Measurements from ENCODE around the gene LRRIQ4.

The LRRIQ4 gene

GRCh38 chr3:169855514-169855913, 42.8 kb downstream of the LRRIQ4 start:
- H3K36me3 ChIP-seq (ENCODE audit: control insufficient read depth in 1 of 2, insufficient read depth in 2 of 2, low read length in 2 of 2), result no peaks in the 10 kb centered on the region
- no peak overlapping the region for H2BK120ac ChIP-seq (ENCODE audit: insufficient read depth, low read length, poor library complexity)
- no peak overlapping the region for H3K4me3 ChIP-seq (ENCODE audit: low read depth, low read length)
- H3K18ac ChIP-seq (ENCODE audit: low read length), result no peak overlapping the region
- H2BK12ac ChIP-seq (ENCODE audit: low read length), result no peak overlapping the region
- H2AK5ac ChIP-seq (ENCODE audit: low read length), result no peak overlapping the region
- no CpG with 5 or more reads among the region's 3 CpGs for WGBS (ENCODE audit: extremely low coverage, insufficient coverage, insufficient read length)
- no peak overlapping the region for H3K14ac ChIP-seq (ENCODE audit: low read length)
- H2BK5ac ChIP-seq (ENCODE audit: low read depth, low read length, poor library complexity), result no peak overlapping the region
- H3K23ac ChIP-seq (ENCODE audit: low read length), result no peak overlapping the region
- no peaks in the 10 kb centered on the region for H3K79me1 ChIP-seq (ENCODE audit: low read length)
- H3K9me3 ChIP-seq (ENCODE audit: insufficient read depth, low read depth, low read length), result no peaks in the 10 kb centered on the region
- H3K9ac ChIP-seq (ENCODE audit: low read length), result no peak overlapping the region
- H3K4me1 ChIP-seq (ENCODE audit: control insufficient read depth in 1 of 2, insufficient read depth in 2 of 2, low read length in 2 of 2), result no peaks in the 10 kb centered on the region
- no peak overlapping the region for H4K91ac ChIP-seq (ENCODE audit: low read depth, low read length)
- no peak overlapping the region for H4K12ac ChIP-seq (ENCODE audit: low read depth, low read length)
- no peak overlapping the region for H2AFZ ChIP-seq (ENCODE audit: insufficient read depth, low read length, poor library complexity)
- no peak overlapping the region for H4K8ac ChIP-seq (ENCODE audit: low read depth, low read length)
- H3K27ac ChIP-seq (ENCODE audit: low read depth, low read length), result no peak overlapping the region
- no peak overlapping the region for H3K4ac ChIP-seq (ENCODE audit: low read depth, low read length)
- H3K4me2 ChIP-seq (ENCODE audit: low read length), result no peak overlapping the region
- no peaks in the 10 kb centered on the region for H3K79me2 ChIP-seq (ENCODE audit: control insufficient read depth, insufficient read depth, low read length, poor library complexity)
- no peaks in the 10 kb centered on the region for H3K27me3 ChIP-seq (ENCODE audit: insufficient read depth, low read length)
- DNase-seq, result no peak

- Histone ChIP-seq H2AK5ac (ENCODE audit: low read length) (no peak overlapping the region), H3K23ac (ENCODE audit: low read length) (no peak overlapping the region), H3K27ac (ENCODE audit: low read depth, low read length) (no peak overlapping the region), H4K8ac (ENCODE audit: low read depth, low read length) (no peak overlapping the region), H3K27me3 (ENCODE audit: insufficient read depth, low read length) (no peaks in the 10 kb centered on the region), H3K9me3 (ENCODE audit: insufficient read depth, low read depth, low read length) (no peaks in the 10 kb centered on the region), H3K36me3 (ENCODE audit: control insufficient read depth in 1 of 2, insufficient read depth in 2 of 2, low read length in 2 of 2) (no peaks in the 10 kb centered on the region), H4K91ac (ENCODE audit: low read depth, low read length) (no peak overlapping the region), H2BK120ac (ENCODE audit: insufficient read depth, low read length, poor library complexity) (no peak overlapping the region), H3K4ac (ENCODE audit: low read depth, low read length) (no peak overlapping the region), H3K79me2 (ENCODE audit: control insufficient read depth, insufficient read depth, low read length, poor library complexity) (no peaks in the 10 kb centered on the region), H3K18ac (ENCODE audit: low read length) (no peak overlapping the region), H3K9ac (ENCODE audit: low read length) (no peak overlapping the region), H2BK12ac (ENCODE audit: low read length) (no peak overlapping the region), H3K79me1 (ENCODE audit: low read length) (no peaks in the 10 kb centered on the region), H3K4me1 (ENCODE audit: control insufficient read depth in 1 of 2, insufficient read depth in 2 of 2, low read length in 2 of 2) (no peaks in the 10 kb centered on the region), H3K4me2 (ENCODE audit: low read length) (no peak overlapping the region), H3K14ac (ENCODE audit: low read length) (no peak overlapping the region), H3K4me3 (ENCODE audit: low read depth, low read length) (no peak overlapping the region), H2AFZ (ENCODE audit: insufficient read depth, low read length, poor library complexity) (no peak overlapping the region), H2BK5ac (ENCODE audit: low read depth, low read length, poor library complexity) (no peak overlapping the region), H4K12ac (ENCODE audit: low read depth, low read length) (no peak overlapping the region)
- no CpG with 5 or more reads among the region's 2 CpGs for WGBS (ENCODE audit: extremely low coverage, insufficient coverage, insufficient read length)
- no peak for DNase-seq
Measured at GRCh38 chr3:169857811-169858210, 45.1 kb downstream of the LRRIQ4 start.

- Histone ChIP-seq H3K79me2 (ENCODE audit: control insufficient read depth, insufficient read depth, low read length, poor library complexity) (no peaks in the 10 kb centered on the region), H4K91ac (ENCODE audit: low read depth, low read length) (no peak overlapping the region), H2BK5ac (ENCODE audit: low read depth, low read length, poor library complexity) (no peak overlapping the region), H3K4me2 (ENCODE audit: low read length) (no peak overlapping the region), H3K4me1 (ENCODE audit: control insufficient read depth in 1 of 2, insufficient read depth in 2 of 2, low read length in 2 of 2) (no peaks in the 10 kb centered on the region), H3K18ac (ENCODE audit: low read length) (no peak overlapping the region), H3K4ac (ENCODE audit: low read depth, low read length) (no peak overlapping the region), H3K27me3 (ENCODE audit: insufficient read depth, low read length) (no peaks in the 10 kb centered on the region), H3K23ac (ENCODE audit: low read length) (no peak overlapping the region), H4K12ac (ENCODE audit: low read depth, low read length) (no peak overlapping the region), H3K79me1 (ENCODE audit: low read length) (no peaks in the 10 kb centered on the region), H2AK5ac (ENCODE audit: low read length) (no peak overlapping the region), H3K27ac (ENCODE audit: low read depth, low read length) (no peak overlapping the region), H2BK120ac (ENCODE audit: insufficient read depth, low read length, poor library complexity) (no peak overlapping the region), H3K9me3 (ENCODE audit: insufficient read depth, low read depth, low read length) (no peaks in the 10 kb centered on the region), H4K8ac (ENCODE audit: low read depth, low read length) (no peak overlapping the region), H2AFZ (ENCODE audit: insufficient read depth, low read length, poor library complexity) (no peak overlapping the region), H3K36me3 (ENCODE audit: control insufficient read depth in 1 of 2, insufficient read depth in 2 of 2, low read length in 2 of 2) (no peaks in the 10 kb centered on the region), H3K14ac (ENCODE audit: low read length) (no peak overlapping the region), H2BK12ac (ENCODE audit: low read length) (no peak overlapping the region), H3K4me3 (ENCODE audit: low read depth, low read length) (no peak overlapping the region), H3K9ac (ENCODE audit: low read length) (no peak overlapping the region)
- DNase-seq, result peak; percentile 91 to 95
- no CpG with 5 or more reads among the region's 5 CpGs for WGBS (ENCODE audit: extremely low coverage, insufficient coverage, insufficient read length)
Measured at GRCh38 chr3:169861871-169862270, 49.2 kb downstream of the LRRIQ4 start.

GRCh38 chr3:169863458-169863899, 50.8 kb downstream of the LRRIQ4 start:
- Histone ChIP-seq H3K4me2 (ENCODE audit: low read length) (no peak overlapping the region), H3K79me1 (ENCODE audit: low read length) (no peaks in the 10 kb centered on the region), H3K18ac (ENCODE audit: low read length) (no peak overlapping the region), H2BK5ac (ENCODE audit: low read depth, low read length, poor library complexity) (no peak overlapping the region), H3K9ac (ENCODE audit: low read length) (no peak overlapping the region), H3K27me3 (ENCODE audit: insufficient read depth, low read length) (no peaks in the 10 kb centered on the region), H3K14ac (ENCODE audit: low read length) (no peak overlapping the region), H4K12ac (ENCODE audit: low read depth, low read length) (no peak overlapping the region), H3K4me1 (ENCODE audit: control insufficient read depth in 1 of 2, insufficient read depth in 2 of 2, low read length in 2 of 2) (no peaks in the 10 kb centered on the region), H2AK5ac (ENCODE audit: low read length) (no peak overlapping the region), H2AFZ (ENCODE audit: insufficient read depth, low read length, poor library complexity) (no peak overlapping the region), H3K23ac (ENCODE audit: low read length) (no peak overlapping the region), H2BK120ac (ENCODE audit: insufficient read depth, low read length, poor library complexity) (no peak overlapping the region), H3K9me3 (ENCODE audit: insufficient read depth, low read depth, low read length) (no peaks in the 10 kb centered on the region), H3K27ac (ENCODE audit: low read depth, low read length) (no peak overlapping the region), H2BK12ac (ENCODE audit: low read length) (no peak overlapping the region), H3K36me3 (ENCODE audit: control insufficient read depth in 1 of 2, insufficient read depth in 2 of 2, low read length in 2 of 2) (no peaks in the 10 kb centered on the region), H3K4me3 (ENCODE audit: low read depth, low read length) (no peak overlapping the region), H3K79me2 (ENCODE audit: control insufficient read depth, insufficient read depth, low read length, poor library complexity) (no peaks in the 10 kb centered on the region), H3K4ac (ENCODE audit: low read depth, low read length) (no peak overlapping the region), H4K8ac (ENCODE audit: low read depth, low read length) (no peak overlapping the region), H4K91ac (ENCODE audit: low read depth, low read length) (no peak overlapping the region)
- WGBS (ENCODE audit: extremely low coverage, insufficient coverage, insufficient read length), result no CpG with 5 or more reads among the region's 6 CpGs
- DNase-seq, result peak; percentile 77 to 94

All from trophoblast cell (in vitro differentiated cells and primary cell).